Retina (tissue), 1 donor: ENCODE data around the gene GPC5.

Experiments used
- DNase-seq: peaks from one replicate; pipeline ENCODE4 v3.0.0-alpha.2; 2016

The GPC5 gene

DNA sequence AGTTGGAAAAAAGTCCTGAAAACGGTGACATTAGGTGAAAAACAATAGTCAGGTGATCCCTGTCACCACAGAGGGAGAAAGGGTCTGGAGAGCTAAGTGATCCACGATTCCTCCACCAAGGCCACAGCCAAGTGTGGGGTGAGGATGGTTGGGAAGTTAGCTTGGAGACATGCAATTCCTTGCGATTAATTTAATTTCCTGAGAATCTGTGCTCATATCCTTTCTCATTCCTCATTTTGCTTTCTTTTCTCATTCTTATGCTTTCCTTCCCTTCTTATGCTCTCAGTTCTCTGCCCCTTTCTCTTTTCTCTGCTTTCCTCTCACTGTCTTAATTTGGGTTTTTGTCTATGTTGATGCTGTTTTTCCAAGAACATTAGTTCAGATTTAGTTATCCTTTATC lies 68.8 kb downstream of the GPC5 start:
- no peak for DNase-seq

DNA sequence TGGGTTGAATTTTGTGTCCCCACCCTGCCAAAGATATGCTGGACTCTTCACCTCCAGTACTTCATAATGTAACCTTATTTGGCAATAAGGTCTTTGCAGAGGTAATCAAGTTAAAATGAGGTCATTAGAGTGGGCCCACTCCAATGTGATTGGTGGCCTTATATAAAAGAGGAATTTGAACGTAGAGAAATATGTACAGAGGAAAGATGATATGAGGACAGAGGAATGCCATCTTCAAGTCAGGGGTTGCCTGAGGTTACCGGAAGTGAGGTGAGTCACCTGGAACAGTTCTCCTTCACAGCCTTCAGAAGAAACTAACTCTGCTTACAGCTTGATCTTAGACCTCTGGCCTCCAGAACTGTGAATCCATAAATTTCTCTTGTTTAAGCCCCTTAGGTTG lies 69.9 kb downstream of the GPC5 start:
- no peak for DNase-seq

DNA sequence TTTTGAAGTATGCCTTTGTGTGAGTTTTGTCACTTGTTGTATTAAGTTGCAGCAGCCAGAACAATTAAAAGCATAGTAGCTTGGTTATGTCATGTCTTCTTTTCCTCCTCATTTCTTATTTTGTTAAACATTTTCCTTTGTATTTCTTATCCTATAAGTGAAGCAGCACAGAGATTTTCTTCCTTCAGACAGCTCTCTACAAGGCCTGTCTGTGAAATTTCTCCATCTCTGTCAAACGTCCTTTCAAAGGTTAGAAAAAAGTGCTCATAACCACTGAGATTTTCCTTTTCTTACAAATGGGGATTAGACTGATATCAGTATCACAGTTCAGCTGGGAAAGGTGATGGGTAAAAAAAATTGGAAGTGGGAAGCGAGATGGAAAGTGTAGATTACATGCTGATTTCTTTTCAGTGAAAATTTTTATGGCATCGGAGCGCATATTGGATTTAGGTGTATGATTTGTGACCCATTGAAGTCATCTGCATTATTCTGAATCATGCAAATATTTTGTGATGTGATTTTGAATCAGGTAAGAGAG lies 71.7 kb downstream of the GPC5 start:
- no peak for DNase-seq

DNA sequence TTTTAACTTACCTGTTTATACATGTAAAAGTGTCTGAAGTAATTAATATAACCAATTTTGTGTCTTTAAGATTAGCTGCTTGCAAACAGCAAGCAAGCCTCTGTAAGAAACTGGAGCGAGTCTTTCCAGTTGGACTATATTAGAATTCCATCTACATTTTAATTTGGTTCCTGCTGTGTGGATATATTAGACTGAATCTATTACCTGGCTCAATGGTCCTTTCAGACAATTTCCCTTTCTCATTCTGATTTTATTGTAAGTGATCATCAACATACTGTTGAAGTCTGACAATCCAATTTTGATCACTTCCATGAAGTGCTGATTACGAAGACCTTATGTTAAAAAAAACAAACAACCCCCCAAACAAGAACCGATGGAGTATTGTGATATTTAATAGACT lies 72.3 kb downstream of the GPC5 start:
- DNase-seq = no peak

DNA sequence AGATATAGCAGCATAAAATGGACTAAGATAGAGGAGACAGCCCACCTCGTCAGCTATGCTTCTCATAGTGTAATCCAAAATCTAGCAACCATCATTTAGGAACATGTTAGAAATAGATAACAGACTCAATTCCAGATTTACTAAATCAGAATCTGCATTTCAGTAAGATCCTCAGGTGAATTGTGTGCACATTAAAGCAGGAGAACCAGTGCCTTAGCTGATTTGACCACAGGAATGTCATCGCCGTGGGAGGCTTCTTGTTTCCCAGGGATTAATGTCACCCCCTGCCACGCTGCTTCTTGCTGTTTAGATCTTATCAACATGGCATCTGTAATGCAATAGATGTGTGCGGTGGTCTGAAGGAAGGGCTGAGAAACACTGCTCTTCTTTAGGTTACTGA lies 84.0 kb downstream of the GPC5 start:
- peak; percentile 32 for DNase-seq

DNA sequence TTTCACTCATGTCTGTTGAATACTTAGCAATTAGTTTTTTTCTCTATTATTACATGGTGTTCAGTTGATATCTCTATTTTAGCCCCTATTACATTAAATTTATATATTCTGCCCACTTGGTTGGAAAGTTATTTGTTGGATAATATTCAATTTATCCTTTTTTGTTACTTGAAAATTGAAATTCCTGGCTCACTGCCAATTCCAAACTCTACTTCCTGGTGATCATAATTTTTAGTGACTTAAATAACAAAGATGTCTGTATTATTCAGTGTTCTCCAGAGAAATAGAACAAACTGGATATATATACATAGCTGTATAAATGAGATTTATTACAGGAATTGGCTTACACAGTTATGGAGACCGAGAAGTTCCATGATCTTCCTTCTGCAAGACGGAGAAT lies 93.6 kb downstream of the GPC5 start:
- DNase-seq = no peak

DNA sequence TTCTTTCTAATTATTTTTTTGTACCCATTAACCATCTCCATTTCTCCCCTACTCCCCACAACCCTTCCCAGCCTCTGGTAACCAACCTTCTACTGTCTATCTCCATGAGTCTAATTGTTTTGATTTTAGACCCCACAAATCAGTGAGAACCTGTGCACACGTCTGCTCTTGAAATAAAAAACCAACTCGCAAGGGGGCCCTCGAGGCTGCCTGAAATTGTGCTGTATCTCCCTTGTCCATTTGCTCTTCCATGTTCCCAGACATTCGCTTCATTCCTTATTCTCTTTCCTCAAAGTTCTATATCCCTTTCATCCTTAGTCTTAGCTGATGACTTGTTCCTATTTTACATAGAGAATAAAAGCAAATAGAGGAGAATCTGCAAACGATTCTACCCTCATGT lies 95.0 kb downstream of the GPC5 start:
- DNase-seq = no peak

DNA sequence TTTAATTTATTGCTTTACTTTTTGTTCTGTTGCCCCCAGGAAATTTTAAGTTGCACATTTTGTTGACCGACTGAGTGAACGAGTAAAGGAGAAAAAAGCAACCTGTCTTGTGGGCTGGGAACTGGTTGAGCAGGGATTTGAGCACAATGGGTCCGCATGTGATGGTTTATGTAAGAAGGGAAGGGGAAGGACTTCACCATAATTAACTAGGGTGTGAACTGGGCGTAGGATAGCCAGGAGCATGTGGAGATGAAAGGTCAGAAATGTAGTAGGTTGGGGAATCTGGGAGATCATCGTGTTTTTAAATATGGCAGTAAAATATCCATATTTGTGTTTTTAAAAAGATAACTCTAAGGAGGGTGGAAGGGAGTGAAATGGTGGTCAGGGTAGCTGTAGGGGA lies 99.9 kb downstream of the GPC5 start:
- DNase-seq = no peak

DNA sequence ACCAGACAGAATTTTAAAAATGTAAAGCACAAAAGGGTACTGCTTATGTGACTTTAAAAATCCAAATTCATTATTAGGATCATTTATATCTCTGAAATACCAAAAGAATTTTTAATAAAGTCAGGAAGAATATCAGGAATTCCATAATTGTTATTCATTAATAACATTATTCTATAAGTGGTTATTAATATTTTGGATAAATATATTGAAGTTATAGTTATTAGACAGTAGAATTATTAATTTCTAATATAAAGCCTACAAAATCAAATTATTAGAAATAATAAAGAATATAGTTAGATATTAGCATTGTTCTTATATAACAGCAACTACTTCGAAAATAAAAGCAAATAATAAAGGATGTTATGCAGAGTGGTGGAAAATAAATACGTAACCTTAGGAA lies 105.8 kb downstream of the GPC5 start:
- no peak for DNase-seq

DNA sequence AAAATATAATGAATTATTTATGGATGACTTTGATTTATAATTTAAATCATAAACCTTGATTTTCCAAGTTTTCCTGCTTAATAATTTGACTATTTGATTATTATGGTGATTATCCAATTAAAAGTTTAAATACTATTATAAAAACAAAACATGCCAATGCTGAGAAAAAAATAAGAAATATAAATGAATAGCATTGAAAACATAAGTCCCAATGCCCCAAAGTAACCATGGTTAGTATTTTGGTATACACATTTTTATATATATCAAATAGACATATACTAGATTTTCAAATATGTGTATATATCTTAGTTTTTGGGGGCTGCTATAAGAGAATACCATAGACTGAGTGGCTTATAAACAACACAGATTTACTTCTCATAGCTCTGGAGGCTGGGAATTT lies 108.3 kb downstream of the GPC5 start:
- no peak for DNase-seq

DNA sequence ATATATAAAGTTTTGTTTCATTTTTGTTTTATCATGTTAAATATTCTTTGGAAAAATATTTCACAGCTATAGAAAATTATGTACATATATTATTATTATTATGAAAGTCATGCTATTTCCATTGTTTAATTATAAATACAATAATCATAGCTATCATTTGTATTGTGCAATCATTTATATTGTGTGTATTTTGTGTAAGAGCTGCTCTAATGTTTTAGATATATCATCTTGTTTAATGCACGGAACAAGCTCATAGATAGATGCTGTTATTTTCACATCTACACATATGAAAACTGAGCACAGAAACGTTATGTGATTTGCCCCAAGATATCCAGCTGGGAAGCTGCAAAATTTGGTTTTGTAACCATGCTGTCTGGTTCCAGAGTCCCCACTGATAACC lies 111.6 kb downstream of the GPC5 start:
- no peak for DNase-seq

DNA sequence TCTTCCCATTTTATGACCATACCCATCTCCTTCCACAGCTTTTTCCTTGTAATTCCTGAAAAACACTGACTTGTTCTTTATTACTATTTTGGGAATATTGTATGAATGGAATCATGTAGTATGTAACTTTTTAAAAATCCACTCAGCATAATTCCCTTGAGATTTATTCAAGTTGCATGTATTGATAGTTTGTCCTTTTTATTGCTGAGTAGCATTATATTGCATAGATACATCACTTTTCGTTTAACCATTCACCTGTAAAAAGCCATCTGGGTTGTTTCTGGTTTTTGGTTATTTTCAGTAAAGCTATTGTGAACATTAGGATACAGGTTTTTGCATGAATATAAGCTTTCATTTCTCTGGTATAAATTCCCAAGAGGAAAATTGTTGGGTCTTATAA lies 115.4 kb downstream of the GPC5 start:
- no peak for DNase-seq

DNA sequence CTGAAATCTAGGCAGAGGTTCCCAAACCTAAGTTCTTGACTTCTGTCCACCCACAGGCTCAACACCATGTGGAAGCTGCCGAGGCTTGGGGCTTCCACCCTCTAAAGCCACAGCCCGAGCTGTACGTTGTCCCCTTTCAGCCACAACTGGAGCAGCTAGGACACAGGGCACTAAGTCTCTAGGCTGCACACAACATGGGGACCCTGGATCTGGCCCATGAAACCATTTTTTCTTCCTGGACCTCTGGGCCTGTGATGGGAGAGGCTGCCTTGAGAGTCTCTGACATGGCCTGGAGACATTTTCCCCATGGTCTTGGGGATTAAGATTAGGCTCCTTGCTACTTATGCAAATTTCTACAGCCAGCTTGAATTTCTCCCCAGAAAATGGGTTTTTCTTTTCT lies 118.4 kb downstream of the GPC5 start:
- no peak for DNase-seq

DNA sequence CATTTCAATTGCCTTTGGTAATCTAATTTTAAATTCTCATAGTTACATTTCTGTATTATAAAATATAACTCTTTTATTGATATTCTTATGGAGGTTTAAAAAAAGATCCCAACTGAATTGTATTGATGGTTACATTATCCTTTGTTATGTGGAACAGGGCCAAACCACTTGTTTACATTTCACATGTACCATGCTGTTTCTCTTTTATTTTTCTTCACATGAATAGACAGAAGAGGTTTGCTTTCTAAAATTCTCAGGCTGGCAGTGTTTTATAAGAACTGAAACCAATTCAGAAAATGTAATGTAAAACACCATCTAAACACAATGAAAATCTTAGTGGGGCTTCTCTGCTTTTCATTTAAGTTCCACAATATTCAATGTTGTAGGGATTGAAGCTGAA lies 122.5 kb downstream of the GPC5 start:
- DNase-seq = no peak

DNA sequence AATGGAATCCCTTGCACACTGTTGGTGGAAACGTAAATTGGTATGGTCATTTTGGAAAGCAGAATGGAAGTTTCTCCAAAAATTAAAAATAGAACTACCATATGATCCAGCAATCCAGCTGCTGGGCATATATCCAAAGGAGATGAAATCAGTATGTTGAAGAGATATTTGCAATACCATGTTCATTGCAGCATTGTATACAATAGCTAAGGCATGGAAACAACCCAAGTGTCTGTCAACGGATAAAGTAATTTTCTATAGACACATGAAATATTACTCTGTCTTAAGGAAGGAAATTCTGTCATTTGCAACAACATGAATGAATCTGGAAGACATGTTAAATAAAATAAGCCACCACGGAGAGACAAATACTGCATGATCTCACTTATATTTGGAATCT lies 124.7 kb downstream of the GPC5 start:
- no peak for DNase-seq

DNA sequence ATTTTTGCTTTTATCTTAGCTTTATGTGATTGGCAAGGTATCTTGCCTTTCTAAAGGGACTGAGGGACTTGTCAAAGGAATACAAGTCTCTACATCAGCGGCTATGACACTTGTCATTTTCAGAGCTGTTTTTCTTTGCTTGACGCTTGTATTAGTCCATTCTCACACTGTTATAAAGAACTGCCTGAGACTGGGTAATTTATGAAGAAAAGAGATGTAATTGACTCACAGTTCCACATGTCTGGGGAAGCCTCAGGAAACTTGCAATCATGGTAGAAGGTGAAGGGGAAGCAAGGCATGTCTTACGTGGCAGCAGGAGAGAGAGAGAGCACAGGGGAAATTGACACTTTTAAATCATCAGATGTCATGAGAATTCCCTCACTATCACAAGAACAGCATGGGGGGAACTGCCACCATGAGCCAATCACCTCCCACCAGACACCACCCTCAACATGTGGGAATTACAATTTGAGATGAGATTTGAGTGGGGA lies 128.2 kb downstream of the GPC5 start:
- DNase-seq = no peak

DNA sequence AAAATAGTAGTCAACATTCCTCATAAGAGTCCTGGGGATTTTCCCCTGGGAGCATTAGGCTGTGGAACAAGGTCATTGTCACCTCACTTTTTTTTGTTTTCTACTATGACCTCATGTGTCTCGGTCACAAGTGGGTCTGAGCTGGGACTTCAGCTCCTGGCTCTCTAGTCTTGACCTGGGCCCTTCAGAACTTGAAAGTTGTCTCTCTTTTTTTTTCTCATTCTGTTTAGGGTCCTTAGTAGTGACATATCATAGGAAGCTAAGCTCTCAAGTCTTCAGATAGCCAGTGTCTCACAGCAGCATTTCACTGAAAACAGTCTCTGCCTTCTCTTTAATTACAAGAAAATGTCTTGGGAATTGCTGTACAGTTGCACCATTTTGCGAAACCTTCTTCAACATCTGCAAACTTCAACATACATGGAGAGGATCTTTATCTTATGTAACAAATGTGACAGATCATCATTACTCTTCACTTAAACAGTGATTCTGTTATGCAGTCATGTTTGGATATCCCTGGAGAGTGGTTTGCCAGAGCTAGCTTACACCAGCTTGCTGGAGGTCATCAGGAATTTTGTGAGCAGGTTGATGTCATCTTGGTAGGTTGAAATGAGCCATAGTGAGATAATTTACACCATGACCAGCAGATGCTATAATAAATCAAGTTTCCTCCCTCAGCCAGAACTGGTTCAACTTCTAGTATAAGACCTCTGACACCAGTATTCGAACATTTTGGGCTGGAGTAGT lies 131.5 kb downstream of the GPC5 start:
- no peak for DNase-seq

DNA sequence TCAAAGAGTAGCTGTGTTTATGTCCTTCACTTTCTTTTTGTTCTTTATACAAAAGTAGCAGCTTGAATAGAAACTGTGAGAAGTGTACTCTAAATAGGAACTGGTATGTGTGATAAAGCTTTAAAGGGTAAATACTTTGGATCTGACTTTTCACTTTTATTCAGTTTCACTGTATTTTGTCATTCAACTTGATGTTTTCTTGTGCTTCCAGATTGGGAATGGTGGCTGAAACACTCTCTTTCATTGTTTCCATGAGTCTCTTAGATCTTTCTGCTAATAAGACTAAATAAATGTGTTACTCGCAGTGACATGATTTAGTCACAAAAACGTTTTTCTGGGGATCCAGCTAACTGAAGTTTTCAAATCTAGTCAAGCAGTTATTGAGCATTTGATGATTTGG lies 133.2 kb downstream of the GPC5 start:
- DNase-seq = no peak

DNA sequence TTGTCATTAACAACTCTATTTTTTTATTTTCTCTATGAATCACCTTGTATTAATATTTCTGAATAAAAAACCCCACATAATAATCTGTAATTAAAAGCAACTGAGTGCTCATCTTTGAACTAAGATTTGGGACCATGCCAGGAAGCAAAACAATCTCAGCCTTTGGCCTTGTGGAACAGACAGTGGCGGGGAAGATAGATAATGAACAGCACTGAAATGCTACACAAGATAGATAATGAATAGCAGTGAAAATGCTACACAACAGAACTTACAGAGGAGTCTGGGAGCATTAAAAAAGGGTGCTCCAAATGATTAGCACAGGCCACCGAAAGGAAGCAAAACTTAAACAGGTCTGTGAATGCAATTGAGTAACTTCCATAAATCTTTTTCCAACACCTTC lies 134.9 kb downstream of the GPC5 start:
- no peak for DNase-seq

DNA sequence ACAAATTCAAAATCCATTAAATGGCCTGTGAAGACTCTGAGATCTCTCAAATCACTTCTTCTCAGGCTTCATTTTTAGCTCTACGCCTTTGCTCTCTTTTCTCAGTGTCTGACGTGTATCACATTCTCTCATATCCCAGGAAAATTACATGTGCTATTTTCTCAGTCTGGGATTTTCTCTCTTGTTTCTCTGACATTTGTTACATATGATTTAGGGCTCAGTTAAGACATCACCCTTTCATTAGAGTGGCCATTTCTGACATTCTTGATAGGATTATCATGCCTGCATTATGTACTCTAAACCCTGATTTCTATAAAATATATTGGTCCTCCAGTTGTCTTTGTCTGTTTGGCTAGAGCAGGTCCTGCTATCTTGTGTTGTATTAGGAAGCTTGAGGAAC lies 136.6 kb downstream of the GPC5 start:
- no peak for DNase-seq

DNA sequence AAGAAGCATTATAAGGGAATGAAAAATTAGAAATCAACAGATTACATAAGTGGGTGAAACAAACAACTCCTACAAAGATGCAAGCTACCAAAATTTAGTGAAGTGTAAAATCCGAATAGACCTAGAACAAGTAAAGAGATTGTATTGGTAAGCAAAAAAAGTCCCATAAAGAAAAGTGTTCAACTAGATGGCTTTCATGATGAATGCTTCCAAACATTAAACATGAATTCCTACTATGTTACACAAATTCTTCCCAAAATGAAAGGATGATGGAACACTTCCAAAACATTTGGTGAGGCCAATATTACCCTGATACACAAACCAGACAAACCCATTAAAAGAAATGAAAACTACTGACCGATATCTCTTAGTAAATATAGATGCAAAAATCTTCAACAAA lies 139.0 kb downstream of the GPC5 start:
- no peak for DNase-seq

DNA sequence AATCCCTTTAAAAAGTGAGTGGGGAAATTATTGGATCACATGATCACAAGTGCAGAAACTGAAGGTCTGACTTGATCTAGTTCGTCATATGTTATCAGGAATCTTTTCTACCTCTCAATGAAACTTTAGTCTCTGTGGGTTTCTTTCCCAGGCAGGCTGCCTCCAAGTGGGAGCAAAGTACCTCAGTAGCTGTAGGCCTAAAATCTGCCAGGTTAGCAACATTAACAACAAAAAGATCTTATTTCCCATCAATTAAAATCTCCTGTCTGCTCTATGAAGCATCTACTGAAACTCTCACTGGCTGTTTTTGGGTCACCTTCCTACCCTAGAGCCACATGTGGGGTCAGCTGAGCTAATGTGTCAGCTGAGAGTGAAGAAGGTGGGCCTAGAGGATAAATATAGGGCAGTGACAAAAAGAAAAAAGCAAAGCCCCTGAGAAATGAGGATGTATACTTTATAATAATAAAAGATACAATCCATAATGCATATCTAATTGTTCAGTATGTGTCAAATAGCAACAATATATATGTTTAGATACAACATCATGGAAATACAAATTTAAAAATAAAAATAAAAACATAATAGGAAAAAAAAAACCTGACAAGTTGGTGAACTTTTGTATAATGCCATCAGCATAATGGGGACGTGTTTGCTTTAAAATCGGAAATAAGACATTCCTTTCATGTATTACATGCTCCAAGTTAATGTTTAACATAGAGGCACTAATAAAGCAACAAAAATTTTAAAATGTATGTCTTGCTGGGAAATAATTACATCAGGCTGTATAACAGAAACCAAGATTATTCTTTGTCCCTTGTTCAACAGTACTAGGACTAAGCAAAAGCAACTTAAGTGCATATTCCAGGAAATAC lies 141.1 kb downstream of the GPC5 start:
- no peak for DNase-seq

DNA sequence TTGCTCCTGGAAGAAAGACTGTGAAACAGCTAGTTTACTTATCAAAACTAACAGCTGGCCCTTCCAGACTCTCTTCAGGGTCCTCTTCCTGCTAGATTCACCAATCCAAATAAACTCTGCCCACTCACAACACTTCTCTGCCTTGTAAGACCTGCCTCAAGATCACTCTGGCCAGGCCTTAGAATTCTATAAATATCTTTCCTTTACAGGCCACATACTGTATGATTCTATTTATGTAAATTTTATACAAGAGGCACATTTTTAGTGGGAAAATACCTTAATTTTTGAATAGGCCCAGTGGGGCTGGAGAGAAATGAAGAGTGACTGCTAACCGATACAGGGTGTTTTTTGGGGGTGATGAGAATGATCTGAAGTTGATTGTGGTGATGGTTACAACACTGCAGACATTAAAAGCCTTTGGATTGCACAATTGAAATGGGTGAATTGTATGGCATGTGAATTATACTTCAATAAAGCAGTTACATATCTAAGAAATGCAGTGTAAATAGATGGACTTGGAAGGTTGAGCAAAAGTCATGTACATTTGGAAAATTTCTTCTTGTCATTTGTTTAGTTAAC lies 141.8 kb downstream of the GPC5 start:
- no peak for DNase-seq

DNA sequence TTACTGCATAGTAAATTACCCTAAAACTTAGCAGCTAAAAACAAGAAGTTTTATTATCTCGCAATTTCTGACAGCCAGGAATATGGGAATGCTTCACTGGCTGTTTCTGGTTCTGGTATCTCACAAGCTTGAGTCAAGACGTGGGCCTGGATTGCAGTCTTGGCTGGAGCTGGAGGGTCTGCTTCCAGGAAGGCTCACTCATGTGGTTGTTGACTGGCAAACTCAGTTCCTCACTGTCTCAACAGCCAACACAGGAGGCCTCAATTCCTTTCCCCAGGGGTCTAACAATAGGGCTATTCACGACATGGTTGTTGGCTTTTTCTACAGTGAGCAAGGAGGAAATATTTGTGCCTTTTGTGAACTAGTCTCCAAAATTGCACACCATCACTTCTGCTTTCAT lies 146.3 kb downstream of the GPC5 start:
- DNase-seq = no peak
